ENCODE measurements around the gene SSTR4.

DNA sequence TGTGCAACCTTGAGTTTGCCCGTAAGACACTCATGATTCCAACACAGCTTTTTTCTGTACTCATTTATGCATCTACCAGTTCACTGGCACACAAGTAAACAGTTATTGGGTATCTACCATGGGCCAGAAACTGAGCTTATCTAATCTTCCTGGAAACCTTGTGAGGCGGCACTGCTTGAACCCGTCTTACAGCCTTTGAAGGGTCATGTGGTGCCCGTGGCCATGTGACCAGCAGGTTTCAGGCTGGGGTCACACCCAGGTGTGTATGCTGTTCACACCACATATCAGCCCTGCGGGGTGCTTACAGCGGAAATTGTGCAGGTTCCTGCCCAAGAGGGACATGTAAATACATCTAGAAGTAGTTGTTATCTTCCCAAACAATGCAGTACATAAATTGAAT lies 8.3 kb downstream of the SSTR4 start:
- TF ChIP-seq, protein P1, sequence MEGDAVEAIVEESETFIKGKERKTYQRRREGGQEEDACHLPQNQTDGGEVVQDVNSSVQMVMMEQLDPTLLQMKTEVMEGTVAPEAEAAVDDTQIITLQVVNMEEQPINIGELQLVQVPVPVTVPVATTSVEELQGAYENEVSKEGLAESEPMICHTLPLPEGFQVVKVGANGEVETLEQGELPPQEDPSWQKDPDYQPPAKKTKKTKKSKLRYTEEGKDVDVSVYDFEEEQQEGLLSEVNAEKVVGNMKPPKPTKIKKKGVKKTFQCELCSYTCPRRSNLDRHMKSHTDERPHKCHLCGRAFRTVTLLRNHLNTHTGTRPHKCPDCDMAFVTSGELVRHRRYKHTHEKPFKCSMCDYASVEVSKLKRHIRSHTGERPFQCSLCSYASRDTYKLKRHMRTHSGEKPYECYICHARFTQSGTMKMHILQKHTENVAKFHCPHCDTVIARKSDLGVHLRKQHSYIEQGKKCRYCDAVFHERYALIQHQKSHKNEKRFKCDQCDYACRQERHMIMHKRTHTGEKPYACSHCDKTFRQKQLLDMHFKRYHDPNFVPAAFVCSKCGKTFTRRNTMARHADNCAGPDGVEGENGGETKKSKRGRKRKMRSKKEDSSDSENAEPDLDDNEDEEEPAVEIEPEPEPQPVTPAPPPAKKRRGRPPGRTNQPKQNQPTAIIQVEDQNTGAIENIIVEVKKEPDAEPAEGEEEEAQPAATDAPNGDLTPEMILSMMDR (IDR thresholded peaks at IDR 0.05; ENCODE audit: insufficient read depth, low read length, poor library complexity, severe bottlenecking) = no peak
- TF ChIP-seq EZH2phosphoT487 (conservative IDR thresholded peaks at IDR 0.05; ENCODE audit: low read length) = no peak

Measured in SU-DHL-6 (cell line).